Forelimb muscle (tissue), 1 donor: ENCODE data around the gene TNRC6B. TPM values are rescaled to one million over a fixed set of nuclear protein-coding genes. Genes with fewer than 3 reads are reported as not detected.
"Not testable (repeated sequence)": the region's sequence is repeated elsewhere in the genome, so short reads cannot be mapped to it uniquely, and the experiment has no call there.

ENCODE experiments used
- DNase-seq: peaks from one replicate; pipeline ENCODE4 v3.0.0-alpha.2; 2013; ENCODE audit warnings: low read depth
- polyA plus RNA-seq: library from polyadenylated mRNA; unstranded; fragments of 120-200 nt; gene quantifications from one replicate; pipeline ENCODE4 v1.2.1, GENCODE V29; 2013; ENCODE audit not compliant: insufficient read length

The TNRC6B gene
- polyA plus RNA-seq, 1 donor, result 9.4 TPM

DNA sequence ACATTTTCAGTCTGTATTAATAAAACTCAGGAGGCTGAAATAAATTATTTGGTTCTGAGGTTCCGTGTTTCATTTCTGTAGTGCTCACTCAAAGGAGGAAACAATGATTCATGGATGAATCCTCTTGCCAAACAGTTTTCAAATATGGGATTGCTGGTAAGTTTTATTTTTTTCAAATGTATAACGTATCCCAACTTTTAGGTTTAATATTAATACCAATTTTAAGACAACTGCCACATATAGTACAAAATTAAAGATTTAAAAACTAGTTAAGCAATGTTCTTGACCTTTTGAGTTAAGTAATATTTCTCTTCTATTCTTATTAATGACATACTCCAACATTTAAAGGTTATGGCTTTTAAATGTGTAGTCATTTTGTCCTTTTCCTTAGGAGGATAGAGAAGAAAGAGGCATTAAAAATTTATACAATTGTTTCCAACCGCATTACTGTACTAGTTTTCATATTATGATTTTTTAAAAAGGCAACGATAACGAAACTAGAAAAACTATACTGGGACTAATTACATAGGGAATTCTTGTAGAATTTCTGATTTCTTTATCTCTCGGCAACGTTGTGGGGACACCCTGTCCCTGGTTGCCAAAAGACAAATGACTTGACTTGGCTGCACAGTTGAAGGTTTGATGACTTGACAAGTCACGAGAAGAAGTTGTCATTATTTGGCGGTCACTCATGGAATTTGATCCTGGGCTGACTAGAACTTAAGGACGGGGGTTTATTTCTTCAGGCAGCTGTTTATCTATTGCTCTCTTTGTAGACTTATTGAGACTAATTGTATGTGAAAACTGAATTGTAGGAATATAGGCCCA is 99.5 kb downstream of the TNRC6B start:
- DNase-seq, result peak; percentile 71

DNA sequence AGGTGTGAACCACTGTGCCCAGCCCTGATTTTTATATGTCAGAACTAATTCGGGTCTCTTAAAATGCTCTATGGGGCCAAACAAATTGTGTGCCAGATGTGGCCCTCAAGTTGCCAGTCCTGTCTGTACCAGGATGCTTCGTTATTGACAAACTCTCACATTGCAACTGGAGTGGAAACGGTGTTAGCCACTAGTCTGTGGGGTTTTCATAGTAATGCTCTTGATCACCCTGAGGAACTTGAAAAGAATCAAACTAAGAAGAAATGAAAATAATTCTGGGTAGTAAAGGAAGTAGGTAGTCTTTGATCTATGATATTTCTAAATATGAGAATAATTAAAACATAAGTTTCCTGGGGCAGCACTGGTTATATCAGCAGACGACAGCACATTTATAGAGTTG is 101.3 kb downstream of the TNRC6B start:
- no peak for DNase-seq

DNA sequence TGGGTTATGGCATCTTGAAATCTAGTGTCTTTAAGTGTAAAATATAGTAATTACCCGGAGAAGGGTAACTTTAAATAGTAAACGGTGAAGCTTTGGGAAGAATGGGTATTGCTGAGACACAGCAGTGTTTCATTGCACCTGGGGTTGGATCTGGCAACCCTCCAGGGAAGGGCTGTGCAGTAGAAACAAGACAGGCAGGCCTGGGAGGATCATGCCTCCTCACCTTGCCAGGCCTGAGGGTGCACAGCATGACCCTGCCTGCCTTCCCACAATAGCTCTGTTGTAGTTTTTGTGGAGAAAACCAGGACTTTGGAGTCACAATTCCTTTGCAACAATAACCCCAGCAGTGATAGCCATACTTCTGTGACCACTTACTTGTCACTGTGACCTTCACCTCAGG is 104.0 kb downstream of the TNRC6B start:
- no peak for DNase-seq

DNA sequence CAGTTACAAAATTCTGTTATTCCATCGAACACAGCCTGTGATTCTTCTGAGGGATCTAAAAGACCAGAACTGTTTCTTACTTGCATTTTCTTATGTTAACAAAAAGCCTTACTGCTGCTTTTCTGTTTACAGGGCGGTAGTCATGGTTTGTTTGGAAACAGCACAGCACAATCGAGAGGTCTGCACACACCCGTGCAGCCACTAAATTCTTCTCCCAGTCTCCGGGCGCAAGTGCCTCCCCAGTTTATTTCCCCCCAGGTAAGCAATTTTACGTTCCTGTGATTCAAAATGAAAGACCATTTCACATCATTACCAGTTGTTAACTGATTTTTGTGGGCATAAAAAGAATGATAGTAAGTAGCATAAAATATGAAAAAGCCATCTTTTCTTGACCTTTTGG is 107.8 kb downstream of the TNRC6B start:
- DNase-seq, result no peak

DNA sequence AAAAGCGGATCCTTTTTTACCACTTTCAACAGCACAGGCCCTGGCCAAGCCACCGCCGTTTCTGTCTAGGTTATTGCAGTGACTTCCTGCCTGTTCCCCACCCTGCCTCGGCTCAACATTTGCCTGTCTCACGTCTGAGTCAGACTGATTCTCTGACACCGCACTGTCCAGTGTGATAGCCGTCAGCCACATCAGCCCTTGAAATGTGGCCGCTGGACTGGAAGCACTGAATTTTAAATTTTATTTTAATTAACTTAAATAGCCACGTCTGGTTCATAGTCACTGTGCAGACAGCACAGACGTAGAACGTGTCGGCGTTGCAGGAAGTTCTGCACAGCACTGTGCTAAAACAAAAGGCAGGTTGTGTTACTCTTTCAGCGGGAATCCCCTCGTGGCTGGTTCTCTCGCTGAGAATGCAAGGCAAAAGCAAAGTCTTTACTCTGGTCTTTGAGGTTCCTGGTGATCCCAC is 112.3 kb downstream of the TNRC6B start:
- DNase-seq, result no peak

DNA sequence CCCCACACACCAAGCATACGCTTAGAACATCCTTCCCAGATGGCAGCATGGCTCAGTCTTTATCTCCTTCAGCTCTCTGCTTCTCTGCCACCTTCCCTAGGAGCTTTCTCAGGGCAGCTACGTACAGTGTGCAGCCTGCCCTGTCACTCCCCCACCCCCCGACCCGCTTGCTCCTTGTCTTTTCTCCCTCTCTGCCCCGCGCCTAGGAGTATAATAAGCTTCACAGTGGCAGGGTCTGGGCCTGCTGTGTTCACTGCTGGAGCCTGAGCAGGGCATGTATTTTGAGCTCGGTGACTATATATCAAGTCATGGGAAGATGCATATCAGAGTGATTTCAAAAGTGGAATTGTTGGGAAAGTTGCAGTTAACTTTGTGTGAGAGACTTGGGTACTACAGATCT is 112.8 kb downstream of the TNRC6B start:
- DNase-seq, result no peak

DNA sequence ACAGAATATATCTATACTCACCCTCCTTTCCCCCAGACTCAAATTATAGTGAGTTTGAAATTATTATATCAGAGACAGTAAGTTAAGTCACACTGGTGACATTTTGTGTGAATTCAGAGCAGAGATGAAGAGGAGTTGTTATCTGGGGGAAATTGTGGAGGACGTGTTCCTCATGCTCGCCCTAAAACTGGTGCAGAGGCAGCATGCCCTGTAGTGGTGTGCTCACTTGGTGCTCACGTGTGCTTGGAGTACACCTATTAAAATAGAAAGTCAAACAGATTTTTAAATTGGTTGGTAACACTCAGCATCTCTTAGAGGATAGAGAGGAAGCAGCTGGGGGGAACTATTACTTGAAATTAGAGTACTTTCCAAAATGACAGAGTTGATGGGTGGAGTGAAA is 117.0 kb downstream of the TNRC6B start:
- DNase-seq, result no peak

DNA sequence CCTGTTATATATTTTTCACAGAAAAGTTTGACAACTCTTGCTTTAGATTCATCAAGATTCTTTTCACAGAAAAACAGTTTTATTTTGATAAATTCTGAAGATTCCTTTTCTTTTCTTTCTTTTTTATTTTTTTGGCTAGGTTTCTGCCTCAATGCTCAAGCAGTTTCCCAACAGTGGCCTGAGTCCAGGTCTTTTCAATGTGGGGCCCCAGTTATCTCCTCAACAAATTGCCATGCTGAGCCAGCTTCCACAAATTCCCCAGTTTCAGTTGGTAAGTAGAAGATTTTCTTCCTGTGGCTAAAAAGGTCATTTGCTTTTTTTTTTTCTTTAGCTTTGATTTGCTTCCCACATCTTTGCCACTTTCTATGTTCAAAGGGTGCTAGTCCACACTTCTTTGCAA is 122.6 kb downstream of the TNRC6B start:
- no peak for DNase-seq

DNA sequence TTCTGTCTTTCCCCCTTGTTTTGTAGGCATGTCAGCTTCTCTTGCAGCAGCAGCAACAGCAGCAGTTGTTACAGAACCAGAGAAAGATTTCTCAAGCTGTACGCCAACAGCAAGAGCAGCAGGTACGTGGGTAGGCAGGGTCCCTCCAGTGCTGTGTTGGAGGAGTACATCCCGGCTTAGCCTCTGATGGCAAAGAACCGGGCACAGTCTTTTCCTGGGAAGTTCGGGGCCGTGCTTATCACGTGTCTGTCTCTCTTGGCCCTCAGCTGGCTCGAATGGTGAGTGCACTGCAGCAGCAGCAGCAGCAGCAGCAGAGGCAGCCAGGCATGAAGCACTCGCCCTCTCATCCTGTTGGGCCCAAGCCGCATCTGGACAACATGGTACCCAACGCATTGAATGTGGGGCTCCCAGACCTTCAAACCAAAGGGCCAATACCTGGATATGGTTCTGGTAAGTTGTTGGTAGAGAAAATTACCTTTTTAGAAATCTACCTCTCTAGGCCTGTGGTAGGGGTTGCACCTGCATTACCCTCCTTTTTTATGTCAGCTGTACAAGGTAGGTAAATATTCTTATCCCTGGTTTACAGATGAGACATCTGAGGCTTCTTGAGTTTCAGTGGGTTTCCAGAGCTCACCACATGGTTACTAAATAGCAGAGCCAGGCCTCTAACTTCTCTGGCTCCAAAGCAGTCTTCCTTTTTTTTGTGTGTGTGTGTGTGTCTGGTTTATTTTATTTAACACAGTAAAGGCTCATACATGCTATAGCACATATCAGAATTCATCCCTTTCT is 123.4 kb downstream of the TNRC6B start:
- no peak for DNase-seq

DNA sequence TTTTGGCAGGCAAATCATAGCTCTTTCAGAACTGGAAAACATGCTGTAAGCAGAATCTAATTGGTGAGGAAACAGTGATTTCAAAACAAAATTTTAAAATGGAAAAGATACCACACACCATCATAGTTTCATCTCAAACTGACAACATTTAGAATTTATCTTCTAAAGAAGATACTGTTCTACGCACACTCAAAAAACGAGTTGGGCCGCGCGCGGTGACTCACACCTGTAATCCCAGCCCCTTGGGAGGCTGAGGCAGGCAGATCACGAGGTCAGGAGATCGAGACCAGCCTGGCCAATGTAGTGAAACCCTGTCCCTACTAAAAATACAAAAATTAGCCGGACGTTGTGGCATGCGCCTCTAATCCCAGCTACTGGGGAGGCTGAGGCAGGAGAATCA is 124.4 kb downstream of the TNRC6B start:
- no peak for DNase-seq

DNA sequence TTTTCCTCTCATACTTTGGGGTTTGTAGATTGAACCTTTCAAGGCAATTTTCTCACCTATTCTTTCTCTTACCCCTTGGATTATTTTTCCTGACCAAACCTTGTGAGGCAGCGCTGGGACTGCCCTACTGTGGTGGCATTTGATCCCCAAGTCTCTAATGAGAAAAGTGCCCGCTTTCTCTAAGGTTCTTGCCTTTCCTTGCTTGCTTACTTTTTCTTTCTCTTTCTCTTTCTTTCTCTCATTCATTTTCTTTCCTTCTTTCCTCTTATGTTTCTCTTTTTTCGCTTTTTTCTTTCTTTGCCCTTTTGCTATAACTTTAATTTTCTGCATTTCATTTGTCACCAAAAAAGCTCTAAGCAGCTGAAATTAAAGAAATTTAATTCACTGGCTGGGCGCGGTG is 127.9 kb downstream of the TNRC6B start:
- no peak for DNase-seq

DNA sequence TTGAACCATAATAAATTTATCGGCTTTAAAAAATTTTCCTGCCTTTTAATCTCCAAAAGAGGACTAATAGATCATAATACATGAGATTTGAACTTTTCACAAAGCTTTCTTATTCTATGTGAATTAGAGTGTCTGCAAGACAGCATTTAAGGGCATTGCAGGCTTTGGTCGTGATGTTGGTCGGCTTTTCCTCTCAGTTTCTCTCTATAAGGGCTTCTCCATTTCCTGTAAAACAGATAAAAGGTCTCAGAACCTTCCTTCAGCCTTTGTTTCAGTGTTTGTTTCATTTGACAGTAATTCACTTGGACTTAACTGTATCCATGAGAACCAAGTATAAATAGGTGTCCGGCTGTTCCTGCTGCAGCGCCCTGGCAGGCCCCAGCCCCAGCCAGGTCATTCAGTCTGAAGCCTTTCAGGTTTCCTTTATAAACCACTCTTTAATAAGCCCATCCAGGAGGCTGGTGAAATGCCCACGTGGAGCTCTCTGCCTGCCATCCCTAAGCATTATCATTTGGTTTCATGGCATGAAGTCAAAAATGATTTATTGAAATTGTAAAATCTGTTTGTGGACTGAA is 131.4 kb downstream of the TNRC6B start:
- no peak for DNase-seq

DNA sequence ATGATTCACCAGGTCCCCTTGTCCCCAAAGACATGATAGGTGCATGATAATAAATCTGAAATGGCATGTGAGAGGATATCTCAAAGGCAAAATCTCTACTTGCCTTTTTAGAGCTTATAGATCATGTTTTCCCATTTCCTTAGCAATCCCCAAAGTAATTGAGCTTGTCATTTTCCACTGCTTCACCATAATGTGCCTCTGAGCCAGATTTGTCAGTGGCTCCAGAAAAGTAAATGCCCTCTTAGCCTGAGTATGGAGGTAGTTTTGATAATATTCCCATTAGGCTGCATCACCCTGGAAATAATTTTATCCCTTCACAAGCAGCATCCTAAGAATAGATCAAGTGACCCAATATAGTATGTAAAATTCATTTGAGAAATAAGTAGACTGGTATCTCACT is 131.9 kb downstream of the TNRC6B start:
- DNase-seq, result no peak

DNA sequence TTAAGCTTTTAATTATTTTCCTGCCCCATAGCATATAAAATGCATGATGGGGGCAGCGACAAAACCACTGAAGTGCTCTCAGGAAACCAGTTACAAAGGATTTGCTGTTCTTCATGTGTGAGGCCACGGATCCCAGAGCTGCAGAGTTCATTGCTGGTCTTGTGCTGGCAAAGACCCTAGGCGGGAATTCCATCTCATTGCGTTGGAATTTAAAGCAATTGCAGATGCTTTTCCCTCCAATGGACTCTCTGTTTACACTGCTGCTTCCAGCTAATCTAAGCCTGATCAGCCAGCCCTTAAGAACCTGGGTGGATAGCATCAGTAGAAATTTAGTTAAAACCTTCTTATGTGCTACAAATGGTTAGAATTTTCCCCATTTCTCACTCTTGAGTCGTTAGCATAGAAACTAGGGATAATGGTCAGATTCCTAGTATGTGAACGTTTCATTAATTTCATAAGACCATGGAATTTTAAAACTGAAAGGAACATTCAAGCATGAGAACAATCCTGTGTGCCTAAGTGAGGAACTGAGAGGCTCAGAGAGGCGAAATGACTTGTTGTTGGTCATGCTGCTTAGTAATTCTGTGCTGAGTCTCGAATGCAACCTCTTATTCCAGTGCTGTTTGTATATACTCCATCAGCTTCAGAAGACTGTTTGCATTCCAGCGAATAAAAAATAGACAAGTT is 132.5 kb downstream of the TNRC6B start:
- DNase-seq, result peak; percentile 81

DNA sequence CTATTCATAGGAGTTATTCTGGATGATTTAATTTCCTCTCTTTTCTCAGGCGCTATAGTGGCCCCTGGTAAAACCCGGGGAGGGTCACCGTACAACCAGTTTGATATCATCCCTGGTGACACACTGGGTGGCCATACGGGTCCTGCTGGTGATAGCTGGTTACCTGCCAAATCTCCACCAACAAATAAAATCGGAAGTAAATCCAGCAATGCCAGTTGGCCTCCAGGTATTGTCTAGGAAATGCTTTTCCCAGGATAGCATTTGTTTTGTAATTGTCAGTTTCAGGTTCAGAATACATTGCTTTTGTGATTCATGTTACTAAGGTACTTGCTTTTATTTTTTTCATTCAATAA is 133.0 kb downstream of the TNRC6B start:
- no peak for DNase-seq

DNA sequence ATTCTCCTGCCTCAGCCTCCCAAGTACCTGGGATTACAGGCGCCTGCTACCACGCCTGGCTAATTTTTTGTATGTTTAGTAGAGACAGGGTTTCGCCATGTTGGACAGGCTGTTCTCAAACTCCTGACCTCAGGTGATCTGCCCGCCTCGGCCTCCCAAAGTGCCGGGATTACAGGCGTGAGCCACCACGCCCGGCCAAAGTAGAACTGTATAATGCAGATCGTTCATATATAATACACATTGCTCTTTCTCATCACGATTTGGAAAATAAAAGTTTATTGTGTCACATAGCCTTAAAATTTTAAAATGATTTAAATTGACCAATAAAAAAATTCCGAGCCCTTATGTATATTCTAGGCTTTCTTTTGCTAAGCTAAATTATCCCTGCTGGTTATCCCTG is 133.9 kb downstream of the TNRC6B start:
- DNase-seq, result not testable (repeated sequence)

DNA sequence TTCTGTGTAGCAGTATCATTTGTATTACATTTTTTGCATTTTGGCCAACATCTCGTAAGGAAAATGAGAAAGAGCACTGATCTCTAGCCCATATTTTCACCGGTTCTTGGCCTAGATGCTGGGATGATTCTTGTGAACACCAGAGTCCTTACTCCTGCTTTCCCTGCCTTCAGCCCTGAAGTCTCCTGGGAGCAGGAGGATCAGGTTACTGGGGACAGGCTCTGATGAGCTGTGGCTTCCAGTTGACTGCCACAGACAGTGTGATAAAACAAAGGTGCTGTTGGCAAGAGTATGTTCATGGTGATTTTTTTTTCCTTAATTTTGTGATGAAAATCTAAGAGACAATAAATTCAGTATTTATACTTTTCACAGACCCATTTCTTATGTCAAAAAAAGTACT is 134.3 kb downstream of the TNRC6B start:
- no peak for DNase-seq

DNA sequence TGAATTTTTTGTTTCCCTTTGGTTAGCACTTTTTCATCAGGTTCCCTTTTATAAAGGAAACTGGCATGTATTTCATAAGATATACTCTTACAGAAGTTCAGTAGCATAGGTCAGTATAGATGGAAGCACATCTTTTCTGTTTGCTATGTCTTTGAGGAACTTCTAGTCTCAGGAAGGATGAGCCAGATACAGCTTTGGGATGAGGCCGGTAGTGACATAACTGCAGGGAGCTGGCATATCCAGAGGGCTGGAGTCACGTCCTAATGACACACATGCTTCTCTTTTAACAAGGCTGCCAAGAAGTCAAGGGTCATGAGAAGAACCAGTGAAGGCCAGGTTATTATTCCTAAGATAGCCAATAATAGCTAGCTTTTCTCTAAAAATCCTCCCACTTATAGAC is 135.3 kb downstream of the TNRC6B start:
- no peak for DNase-seq

DNA sequence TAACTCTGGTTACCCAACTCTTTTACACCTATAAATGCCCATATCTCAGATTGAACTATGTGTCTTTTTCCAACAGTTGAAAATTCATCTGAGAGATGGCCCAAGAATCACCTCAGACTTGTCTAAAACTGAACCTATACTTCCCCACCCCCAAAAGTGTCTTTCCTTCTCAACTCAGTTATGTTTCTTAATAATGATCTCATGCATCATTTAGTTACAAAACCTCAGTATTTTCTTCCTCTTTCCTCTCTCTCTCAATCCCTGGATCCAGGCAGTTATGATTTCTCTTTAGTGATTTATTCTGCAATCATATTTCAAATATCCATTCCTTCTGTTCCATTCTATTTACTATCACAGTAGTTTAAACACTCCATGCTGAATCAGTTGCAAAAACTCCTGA is 136.3 kb downstream of the TNRC6B start:
- DNase-seq, result no peak

DNA sequence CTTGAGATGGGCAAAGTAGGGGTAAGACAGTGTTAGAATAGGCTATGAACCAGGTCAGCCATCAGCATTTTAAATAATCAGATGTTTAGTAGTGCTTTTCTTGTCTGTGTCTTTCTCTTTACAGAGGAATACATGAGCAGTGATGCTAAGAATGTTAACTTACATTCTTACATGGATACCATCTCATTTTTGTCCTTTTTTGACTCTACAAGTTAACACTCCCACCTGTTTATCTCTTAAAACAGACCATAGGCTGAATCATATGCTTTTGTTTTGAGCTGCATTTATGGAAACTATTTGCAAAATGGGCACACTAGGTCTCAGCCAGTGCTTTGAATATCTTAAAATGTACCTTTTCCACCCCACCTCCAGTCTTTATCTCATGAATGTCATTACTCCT is 143.0 kb downstream of the TNRC6B start:
- no peak for DNase-seq

DNA sequence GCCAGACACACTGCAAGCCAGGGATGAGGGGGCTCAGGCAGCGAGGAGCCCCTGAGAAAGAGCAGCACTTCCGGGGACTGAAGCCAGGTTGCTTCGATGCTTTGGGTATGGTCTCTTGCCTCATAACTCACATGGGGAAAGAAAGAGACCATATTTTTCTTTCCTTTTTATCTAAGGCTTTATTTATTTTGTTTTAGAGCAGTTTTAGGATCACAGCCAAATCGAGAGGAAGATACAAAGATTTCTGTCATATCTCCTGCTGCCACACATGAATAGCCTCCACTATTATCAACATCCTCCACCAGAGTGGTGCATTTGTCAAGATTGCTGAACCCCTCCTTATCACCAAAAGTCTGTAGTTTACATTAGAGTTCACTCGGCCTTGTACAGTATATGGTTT is 144.3 kb downstream of the TNRC6B start:
- DNase-seq, result no peak

DNA sequence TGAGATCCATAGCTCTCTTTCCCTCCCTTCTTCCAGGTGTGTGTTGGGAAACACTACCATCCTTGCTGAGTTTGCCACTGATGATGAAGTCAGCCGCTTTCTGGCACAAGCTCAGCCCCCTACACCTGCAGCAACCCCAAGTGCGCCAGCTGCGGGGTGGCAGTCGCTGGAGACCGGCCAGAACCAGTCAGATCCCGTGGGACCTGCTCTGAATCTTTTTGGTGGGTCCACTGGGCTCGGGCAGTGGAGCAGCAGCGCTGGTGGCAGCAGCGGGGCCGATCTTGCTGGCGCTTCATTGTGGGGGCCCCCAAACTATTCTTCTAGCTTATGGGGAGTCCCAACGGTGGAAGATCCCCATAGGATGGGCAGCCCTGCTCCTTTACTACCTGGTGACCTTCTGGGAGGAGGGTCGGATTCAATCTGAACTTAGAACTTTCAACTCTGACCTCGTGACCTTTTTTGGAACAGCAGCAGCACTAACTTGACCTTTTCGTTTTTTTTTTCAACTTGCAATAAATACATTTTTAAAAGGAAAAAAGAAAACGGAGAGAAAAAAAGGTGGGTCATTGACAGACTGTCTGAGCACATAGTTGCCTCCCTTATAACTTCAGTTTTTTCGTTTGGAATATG is 145.2 kb downstream of the TNRC6B start:
- DNase-seq, result no peak
